B cell (primary cell): ENCODE measurements around the gene RASGRP4.

Experiments used
- EZH2 ChIP-seq: IDR thresholded peaks from 2 replicates; pipeline ENCODE4 v1.6.1; 2012; ENCODE audit warnings: borderline replicate concordance, low read depth, mild to moderate bottlenecking, moderate library complexity, low read length; ENCODE audit not compliant: insufficient read depth, poor library complexity, severe bottlenecking
- TF ChIP-seq, protein P1 (sequence below): fragments of 200-600 bp; IDR thresholded peaks from one replicate; pipeline ENCODE4 v1.8.0; 2022; ENCODE audit warnings: antibody characterized with exemption, mild to moderate bottlenecking

GRCh38 chr19:38385057-38385803 lies 40.8 kb downstream of the RASGRP4 start:
- TF ChIP-seq, protein P1, sequence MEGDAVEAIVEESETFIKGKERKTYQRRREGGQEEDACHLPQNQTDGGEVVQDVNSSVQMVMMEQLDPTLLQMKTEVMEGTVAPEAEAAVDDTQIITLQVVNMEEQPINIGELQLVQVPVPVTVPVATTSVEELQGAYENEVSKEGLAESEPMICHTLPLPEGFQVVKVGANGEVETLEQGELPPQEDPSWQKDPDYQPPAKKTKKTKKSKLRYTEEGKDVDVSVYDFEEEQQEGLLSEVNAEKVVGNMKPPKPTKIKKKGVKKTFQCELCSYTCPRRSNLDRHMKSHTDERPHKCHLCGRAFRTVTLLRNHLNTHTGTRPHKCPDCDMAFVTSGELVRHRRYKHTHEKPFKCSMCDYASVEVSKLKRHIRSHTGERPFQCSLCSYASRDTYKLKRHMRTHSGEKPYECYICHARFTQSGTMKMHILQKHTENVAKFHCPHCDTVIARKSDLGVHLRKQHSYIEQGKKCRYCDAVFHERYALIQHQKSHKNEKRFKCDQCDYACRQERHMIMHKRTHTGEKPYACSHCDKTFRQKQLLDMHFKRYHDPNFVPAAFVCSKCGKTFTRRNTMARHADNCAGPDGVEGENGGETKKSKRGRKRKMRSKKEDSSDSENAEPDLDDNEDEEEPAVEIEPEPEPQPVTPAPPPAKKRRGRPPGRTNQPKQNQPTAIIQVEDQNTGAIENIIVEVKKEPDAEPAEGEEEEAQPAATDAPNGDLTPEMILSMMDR, result no peak
- TF ChIP-seq EZH2, result no peak
